Thoracic aorta (tissue), 2 donors: ENCODE results near the gene PPTC7. TPM values are rescaled to one million over a fixed set of nuclear protein-coding genes. Genes with fewer than 3 reads are reported as not detected.

Experiments used
- ATAC-seq: fragments of 150-250 bp; one replicate; pipeline ENCODE4 v1.8.0; 2017; ENCODE audit warnings: low read depth; ENCODE audit not compliant: insufficient number of reproducible peaks, low FRiP score
- DNase-seq: peaks from one replicate; pipeline ENCODE4 v3.0.0-alpha.2; 2020; ENCODE audit warnings: low spot score
- H3K27ac ChIP-seq, 2 donors: fragments of 200-600 bp; sonication (generic); 1 replicate in 1 of 2; 2 replicates in 1 of 2; pipeline ENCODE4 v1.5.1; 2016; ENCODE audit warnings: mild to moderate bottlenecking in 2 of 2, moderate library complexity in 2 of 2
- H3K27me3 ChIP-seq: fragments of 200-600 bp; sonication (generic); replicated peaks from 2 replicates; pipeline ENCODE4 v1.6.0; 2016; ENCODE audit warnings: mild to moderate bottlenecking; ENCODE audit not compliant: insufficient read depth
- H3K36me3 ChIP-seq: fragments of 200-600 bp; sonication (generic); one replicate; pipeline ENCODE4 v1.5.1; 2016
- H3K4me1 ChIP-seq, 2 donors: fragments of 200-600 bp; sonication (generic); 1 replicate in 1 of 2; 2 replicates in 1 of 2; pipeline versions ENCODE4 v1.5.1 to v1.6.0; 2016; ENCODE audit warnings: low read depth in 2 of 2, mild to moderate bottlenecking in 1 of 2; ENCODE audit not compliant: control insufficient read depth in 1 of 2
- H3K4me3 ChIP-seq: fragments of 200-600 bp; sonication (generic); 2 replicates; pipeline ENCODE4 v1.5.1; 2016; ENCODE audit warnings: mild to moderate bottlenecking
- H3K9me3 ChIP-seq: fragments of 200-600 bp; sonication (generic); 2 replicates; pipeline ENCODE4 v1.5.1; 2016
- CTCF ChIP-seq: fragments of 200-600 bp; sonication (generic); IDR thresholded peaks from one replicate; pipeline ENCODE4 v1.5.1; 2019; ENCODE audit warnings: antibody characterized with exemption
- total RNA-seq, 2 donors: library from RNA; depleted of rRNA; stranded (reverse); fragments of >200 nt; gene quantifications; one replicate each; pipeline versions ENCODE4 v1.1.0 to v1.2.3, GENCODE V29; 2016

Gene PPTC7
- total RNA-seq, 2 donors from 2014 or later: 11.8 to 30.4 TPM

- Histone ChIP-seq H3K4me1 (peaks cover 37 to 42% of the 10 kb centered on the region in 2 donors), H3K9me3 (no peaks in the 10 kb centered on the region), H3K27me3 (no peaks in the 10 kb centered on the region), H3K27ac (peak overlapping the region; percentile 60 to 87), H3K4me3 (peak overlapping the region; percentile 82), H3K36me3 (no peaks in the 10 kb centered on the region)
- peak; percentile 39 for ATAC-seq
- TF ChIP-seq CTCF: no peak
- DNase-seq: no peak
Observed at GRCh38 chr12:110582276-110583136, 612 bp downstream of the PPTC7 start.

GRCh38 chr12:110581931-110582275 lies 1.2 kb downstream of the PPTC7 start:
- DNase-seq: no peak
- no peak for TF ChIP-seq CTCF
- peaks cover 40 to 45% of the 10 kb centered on the region in 2 donors for H3K4me1 ChIP-seq
- H3K9me3 ChIP-seq: no peaks in the 10 kb centered on the region
- H3K4me3 ChIP-seq: peak overlapping the region; percentile 82
- peak overlapping the region in 1 of 2 donors; percentile 87 for H3K27ac ChIP-seq
- H3K36me3 ChIP-seq: no peaks in the 10 kb centered on the region
- peak; percentile 3 for ATAC-seq
- H3K27me3 ChIP-seq: no peaks in the 10 kb centered on the region

- Histone ChIP-seq H3K4me3 (no peak overlapping the region), H3K4me1 (peaks cover 32% of the 10 kb centered on the region in 2 donors), H3K27me3 (no peaks in the 10 kb centered on the region), H3K9me3 (no peaks in the 10 kb centered on the region), H3K27ac (no peak overlapping the region), H3K36me3 (no peaks in the 10 kb centered on the region)
- TF ChIP-seq CTCF: no peak
- DNase-seq (no peak), ATAC-seq (no peak)
Observed at GRCh38 chr12:110579535-110580253, 3.4 kb downstream of the PPTC7 start.

DNA sequence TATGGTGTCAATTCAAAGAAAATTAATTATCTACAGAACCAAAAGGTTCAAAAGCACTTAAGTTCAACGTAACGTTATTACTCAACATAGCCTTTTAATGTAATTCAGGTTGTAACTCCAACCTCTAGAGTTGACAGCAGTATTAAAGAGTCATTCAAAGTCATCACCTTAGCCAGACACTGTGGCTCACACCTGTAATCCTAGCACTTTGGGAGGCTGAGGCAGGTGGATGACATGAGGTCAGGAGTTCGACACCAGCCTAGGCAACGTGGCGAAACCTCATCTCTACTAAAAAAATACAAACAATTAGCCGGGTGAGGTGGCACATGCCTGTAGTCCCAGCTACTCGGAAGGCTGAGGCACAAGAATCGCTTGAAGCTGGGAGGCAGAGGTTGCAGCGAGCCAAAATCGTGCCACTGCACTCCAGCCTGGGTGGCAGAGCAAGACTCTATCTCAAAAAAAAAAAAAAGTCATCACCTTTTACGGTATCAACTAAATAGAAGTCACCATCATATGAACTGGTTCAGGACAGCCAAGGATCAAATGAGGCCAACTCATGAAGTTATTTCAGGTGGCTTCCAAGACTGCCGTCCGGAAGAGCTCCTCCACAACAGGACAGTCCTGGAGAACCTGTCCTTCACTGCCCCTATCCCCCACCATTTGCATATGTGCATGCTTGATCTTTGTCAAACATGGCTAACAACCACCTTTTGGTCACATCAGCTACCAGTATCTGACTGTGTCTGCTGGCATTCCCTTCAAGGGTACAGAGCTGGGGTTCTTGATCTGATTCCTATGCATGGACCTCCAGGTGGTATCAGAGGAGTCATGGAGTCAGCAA lies 4.2 kb downstream of the PPTC7 start:
- Histone ChIP-seq H3K4me3 (no peak overlapping the region), H3K27me3 (no peaks in the 10 kb centered on the region), H3K4me1 (peaks cover 26 to 29% of the 10 kb centered on the region in 2 donors), H3K27ac (no peak overlapping the region), H3K36me3 (no peaks in the 10 kb centered on the region), H3K9me3 (no peaks in the 10 kb centered on the region)
- TF ChIP-seq CTCF: no peak
- DNase-seq (no peak), ATAC-seq (no peak)
